Measurements from ENCODE around the gene BMP5.

DNA sequence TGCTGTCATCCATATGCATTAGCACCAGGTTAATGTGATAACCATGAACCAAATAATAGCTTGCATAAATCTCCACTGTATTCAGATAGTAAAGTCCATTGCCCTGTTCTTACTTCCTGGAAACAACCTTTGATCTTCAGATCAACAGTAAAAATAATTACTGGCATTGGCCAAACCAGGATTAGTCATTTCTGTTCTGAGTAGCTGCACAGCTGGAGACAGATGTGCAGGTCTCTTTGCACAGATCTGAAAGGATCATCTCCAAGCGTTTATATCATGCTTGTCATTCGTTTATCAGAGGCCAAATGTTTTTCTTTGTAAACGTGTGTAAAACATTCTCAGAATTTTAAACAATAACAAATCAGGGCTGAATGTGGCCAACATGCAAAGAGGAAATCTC lies 162.0 kb downstream of the BMP5 start:
- TF ChIP-seq, protein P1, sequence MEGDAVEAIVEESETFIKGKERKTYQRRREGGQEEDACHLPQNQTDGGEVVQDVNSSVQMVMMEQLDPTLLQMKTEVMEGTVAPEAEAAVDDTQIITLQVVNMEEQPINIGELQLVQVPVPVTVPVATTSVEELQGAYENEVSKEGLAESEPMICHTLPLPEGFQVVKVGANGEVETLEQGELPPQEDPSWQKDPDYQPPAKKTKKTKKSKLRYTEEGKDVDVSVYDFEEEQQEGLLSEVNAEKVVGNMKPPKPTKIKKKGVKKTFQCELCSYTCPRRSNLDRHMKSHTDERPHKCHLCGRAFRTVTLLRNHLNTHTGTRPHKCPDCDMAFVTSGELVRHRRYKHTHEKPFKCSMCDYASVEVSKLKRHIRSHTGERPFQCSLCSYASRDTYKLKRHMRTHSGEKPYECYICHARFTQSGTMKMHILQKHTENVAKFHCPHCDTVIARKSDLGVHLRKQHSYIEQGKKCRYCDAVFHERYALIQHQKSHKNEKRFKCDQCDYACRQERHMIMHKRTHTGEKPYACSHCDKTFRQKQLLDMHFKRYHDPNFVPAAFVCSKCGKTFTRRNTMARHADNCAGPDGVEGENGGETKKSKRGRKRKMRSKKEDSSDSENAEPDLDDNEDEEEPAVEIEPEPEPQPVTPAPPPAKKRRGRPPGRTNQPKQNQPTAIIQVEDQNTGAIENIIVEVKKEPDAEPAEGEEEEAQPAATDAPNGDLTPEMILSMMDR (IDR thresholded peaks at IDR 0.05 in 2 of 3, conservative IDR thresholded peaks at IDR 0.05 in 1 of 3; ENCODE audit: control insufficient read depth in 2 of 3, extremely low read depth in 1 of 3, insufficient read depth in 1 of 3, low read depth in 3 of 3, low read length in 3 of 3) = no peak
- TF ChIP-seq POLR2AphosphoS5 (IDR thresholded peaks at IDR 0.05; ENCODE audit: low read length) (no peak), TAF1 (IDR thresholded peaks at IDR 0.05; ENCODE audit: borderline replicate concordance, low read depth, low read length) (no peak), ZZZ3 (IDR thresholded peaks at IDR 0.05; ENCODE audit: control insufficient read depth, insufficient read length, low read depth) (no peak), USF1 (IDR thresholded peaks at IDR 0.05; ENCODE audit: borderline replicate concordance, extremely low read length, insufficient read depth, low read depth, low read length) (no peak), SRF (IDR thresholded peaks at IDR 0.05; ENCODE audit: low read depth in 2 of 2, low read length in 2 of 2) (no peak), POU2F2 (IDR thresholded peaks at IDR 0.05; ENCODE audit: borderline replicate concordance, low read depth, low read length) (no peak), ETV6 (conservative IDR thresholded peaks at IDR 0.05 in 1 of 2, IDR thresholded peaks at IDR 0.05 in 1 of 2; ENCODE audit: borderline replicate concordance in 1 of 2, low read depth in 1 of 2) (no peak), ZNF274 (IDR thresholded peaks at IDR 0.05; ENCODE audit: insufficient read depth, insufficient read length) (no peak)
- TF ChIP-seq, protein P2, sequence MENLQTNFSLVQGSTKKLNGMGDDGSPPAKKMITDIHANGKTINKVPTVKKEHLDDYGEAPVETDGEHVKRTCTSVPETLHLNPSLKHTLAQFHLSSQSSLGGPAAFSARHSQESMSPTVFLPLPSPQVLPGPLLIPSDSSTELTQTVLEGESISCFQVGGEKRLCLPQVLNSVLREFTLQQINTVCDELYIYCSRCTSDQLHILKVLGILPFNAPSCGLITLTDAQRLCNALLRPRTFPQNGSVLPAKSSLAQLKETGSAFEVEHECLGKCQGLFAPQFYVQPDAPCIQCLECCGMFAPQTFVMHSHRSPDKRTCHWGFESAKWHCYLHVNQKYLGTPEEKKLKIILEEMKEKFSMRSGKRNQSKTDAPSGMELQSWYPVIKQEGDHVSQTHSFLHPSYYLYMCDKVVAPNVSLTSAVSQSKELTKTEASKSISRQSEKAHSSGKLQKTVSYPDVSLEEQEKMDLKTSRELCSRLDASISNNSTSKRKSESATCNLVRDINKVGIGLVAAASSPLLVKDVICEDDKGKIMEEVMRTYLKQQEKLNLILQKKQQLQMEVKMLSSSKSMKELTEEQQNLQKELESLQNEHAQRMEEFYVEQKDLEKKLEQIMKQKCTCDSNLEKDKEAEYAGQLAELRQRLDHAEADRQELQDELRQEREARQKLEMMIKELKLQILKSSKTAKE (IDR thresholded peaks at IDR 0.05; ENCODE audit: low read depth, poor library complexity, severe bottlenecking) = no peak
- TF ChIP-seq, protein P3, sequence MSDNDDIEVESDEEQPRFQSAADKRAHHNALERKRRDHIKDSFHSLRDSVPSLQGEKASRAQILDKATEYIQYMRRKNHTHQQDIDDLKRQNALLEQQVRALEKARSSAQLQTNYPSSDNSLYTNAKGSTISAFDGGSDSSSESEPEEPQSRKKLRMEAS (IDR thresholded peaks at IDR 0.05; ENCODE audit: low read depth, low read length) = no peak

All from GM12878 (cell line).